GM23338 (cell line): ENCODE results near the gene ALDH18A1. TPM values are rescaled to one million over a fixed set of nuclear protein-coding genes. Genes with fewer than 3 reads are reported as not detected.

Experiments
- ATAC-seq: fragments of 200-7000 bp; cut with Tn5 transposase; 3 replicates; pipeline ENCODE4 v1.9.1; 2020
- DNase-seq: peaks from one replicate; pipeline ENCODE4 v3.0.0-alpha.2; 2015; ENCODE audit warnings: low spot score
- H2AFZ ChIP-seq: fragments of 200-600 bp; sonication (generic); 2 replicates; pipeline ENCODE4 v1.8.0; 2016; ENCODE audit warnings: antibody characterized with exemption, mild to moderate bottlenecking, moderate library complexity
- H3F3A ChIP-seq: fragments of 200-600 bp; sonication (generic); replicated peaks from 2 replicates; pipeline ENCODE4 v1.8.0; 2017; ENCODE audit warnings: antibody characterized with exemption, mixed run types, low read depth
- H3K27ac ChIP-seq: fragments of 200-600 bp; sonication (generic); 2 replicates; pipeline ENCODE4 v1.6.1; 2016; ENCODE audit warnings: low read depth
- H3K27me3 ChIP-seq: fragments of 200-600 bp; sonication (generic); 2 replicates; pipeline ENCODE4 v1.8.0; 2016; ENCODE audit warnings: mild to moderate bottlenecking, mixed run types, moderate library complexity; ENCODE audit not compliant: insufficient read depth
- H3K36me3 ChIP-seq: fragments of 200-600 bp; sonication (generic); 2 replicates; pipeline ENCODE4 v1.8.0; 2016; ENCODE audit warnings: mild to moderate bottlenecking; ENCODE audit not compliant: insufficient read depth
- H3K4me1 ChIP-seq: fragments of 200-600 bp; sonication (generic); 2 replicates; pipeline ENCODE4 v1.8.0; 2016; ENCODE audit warnings: mild to moderate bottlenecking, moderate library complexity; ENCODE audit not compliant: insufficient read depth
- H3K4me2 ChIP-seq: fragments of 200-600 bp; sonication (generic); 2 replicates; pipeline ENCODE4 v1.7.1; 2017; ENCODE audit warnings: mixed run types
- H3K4me3 ChIP-seq: fragments of 200-600 bp; sonication (generic); 2 replicates; pipeline ENCODE4 v1.6.1; 2016; ENCODE audit warnings: mixed run types
- H3K79me2 ChIP-seq: fragments of 200-600 bp; sonication (generic); replicated peaks from 2 replicates; pipeline ENCODE4 v1.8.0; 2017; ENCODE audit warnings: mild to moderate bottlenecking; ENCODE audit not compliant: insufficient read depth
- H3K9me2 ChIP-seq: fragments of 200-600 bp; sonication (generic); 2 replicates; pipeline ENCODE4 v1.8.0; 2017; ENCODE audit not compliant: insufficient read depth
- H4K20me1 ChIP-seq: fragments of 200-600 bp; sonication (generic); replicated peaks from 2 replicates; pipeline ENCODE4 v1.8.0; 2017; ENCODE audit warnings: mild to moderate bottlenecking; ENCODE audit not compliant: insufficient read depth
- H3K27ac Mint-ChIP-seq: 2 replicates; pipeline ENCODE4 v1.8.0; 2020; ENCODE audit warnings: inconsistent platforms, mild to moderate bottlenecking, moderate library complexity, mixed read lengths
- H3K27me3 Mint-ChIP-seq: 3 replicates; pipeline ENCODE4 v1.8.0; 2022; ENCODE audit warnings: low read depth, mild to moderate bottlenecking, moderate library complexity, mixed read lengths, inconsistent platforms; ENCODE audit not compliant: insufficient read depth, poor library complexity
- H3K36me3 Mint-ChIP-seq: 3 replicates; pipeline ENCODE4 v1.8.0; 2021; ENCODE audit warnings: low read depth, mild to moderate bottlenecking, inconsistent platforms, moderate library complexity, mixed read lengths
- H3K4me1 Mint-ChIP-seq: 3 replicates; pipeline ENCODE4 v1.8.0; 2020; ENCODE audit warnings: mild to moderate bottlenecking, inconsistent platforms, mixed read lengths
- H3K4me3 Mint-ChIP-seq: 3 replicates; pipeline ENCODE4 v1.8.0; 2021; ENCODE audit warnings: moderate library complexity, mild to moderate bottlenecking, inconsistent platforms, mixed read lengths
- H3K9me3 Mint-ChIP-seq: 3 replicates; pipeline ENCODE4 v1.8.0; 2020; ENCODE audit warnings: moderate library complexity, mild to moderate bottlenecking, inconsistent platforms, mixed read lengths
- CREB1 ChIP-seq: fragments of 250-450 bp; sonication (Bioruptor Pico); IDR thresholded peaks from 2 replicates; pipeline ENCODE4 v1.5.0; 2020; ENCODE audit warnings: low read depth, mild to moderate bottlenecking, moderate library complexity
- CTCF ChIP-seq, 2 experiments: fragments of 200-600 bp in 1 of 2; sonication (generic) in 1 of 2; conservative IDR thresholded peaks; 2 replicates each; pipeline versions ENCODE4 v1.5.1 to v1.6.1; 2016 to 2017; ENCODE audit warnings: antibody characterized with exemption in 2 of 2, low read depth in 2 of 2, mild to moderate bottlenecking in 2 of 2, moderate library complexity in 1 of 2
- ETS1 ChIP-seq: IDR thresholded peaks from 2 replicates; pipeline ENCODE4 v1.6.1; 2016; ENCODE audit warnings: antibody characterized with exemption
- EZH2 ChIP-seq: fragments of 200-600 bp; sonication (generic); IDR thresholded peaks from one replicate; pipeline ENCODE4 v1.8.0; 2017; ENCODE audit warnings: antibody characterized with exemption, mild to moderate bottlenecking, low read depth; ENCODE audit not compliant: unreplicated experiment
- JUNB ChIP-seq: IDR thresholded peaks from one replicate; pipeline ENCODE4 v1.6.1; 2016; ENCODE audit warnings: antibody characterized with exemption; ENCODE audit not compliant: unreplicated experiment
- NANOG ChIP-seq: IDR thresholded peaks from 2 replicates; pipeline ENCODE4 v1.6.1; 2016; ENCODE audit warnings: antibody characterized with exemption, borderline replicate concordance
- POLR2AphosphoS5 ChIP-seq: IDR thresholded peaks from 2 replicates; pipeline ENCODE4 v1.6.1; 2016; ENCODE audit warnings: antibody characterized with exemption, low read depth
- REST ChIP-seq: IDR thresholded peaks from one replicate; pipeline ENCODE4 v1.6.1; 2018; ENCODE audit warnings: antibody characterized with exemption; ENCODE audit not compliant: unreplicated experiment
- STAT1 ChIP-seq: IDR thresholded peaks from one replicate; pipeline ENCODE4 v1.6.1; 2016; ENCODE audit warnings: antibody characterized with exemption; ENCODE audit not compliant: unreplicated experiment
- ZNF114 ChIP-seq: fragments of 250-450 bp; sonication (Bioruptor Pico); IDR thresholded peaks from 2 replicates; pipeline ENCODE4 v1.5.0; 2020; ENCODE audit warnings: mild to moderate bottlenecking, moderate library complexity
- ZNF331 ChIP-seq: fragments of 250-450 bp; sonication (Bioruptor Pico); IDR thresholded peaks from 2 replicates; pipeline ENCODE4 v1.5.0; 2020; ENCODE audit warnings: low read depth, mild to moderate bottlenecking, moderate library complexity
- ZNF462 ChIP-seq: fragments of 250-450 bp; sonication (Bioruptor Pico); IDR thresholded peaks from 2 replicates; pipeline ENCODE4 v1.5.0; 2020; ENCODE audit warnings: mild to moderate bottlenecking, moderate library complexity
- polyA plus RNA-seq: library from polyadenylated mRNA; unstranded; fragments of >200 nt; fragmentation: Nextera tagmentation; extraction: Ambion mirVana; gene quantifications from 2 replicates; pipeline ENCODE4 v1.2.1, GENCODE V29; 2016
- total RNA-seq: library from RNA; depleted of rRNA; stranded (reverse); fragments of >200 nt; shearing (Covaris generic); gene quantifications from 2 replicates; pipeline ENCODE4 v1.2.3, GENCODE V29; 2014

ALDH18A1 gene
- total and polyA plus RNA-seq, 2 experiments from 2014 or later, result 35.1 to 117 TPM

GRCh38 chr10:95637140-95637539 is 19.4 kb downstream of the ALDH18A1 start:
- peaks cover 72% of the 10 kb centered on the region for H3K36me3 Mint-ChIP-seq

More at GRCh38 chr10:95637140-95637539, 19.4 kb downstream of the ALDH18A1 start:
- Mint-ChIP-seq H3K4me3 (no peak overlapping the region), H3K9me3 (no peaks in the 10 kb centered on the region), H3K27ac (no peak overlapping the region), H3K4me1 (no peaks in the 10 kb centered on the region), H3K27me3 (no peaks in the 10 kb centered on the region)
- no peaks in the 10 kb centered on the region for H3K9me2 ChIP-seq
- no peak overlapping the region for H3K27ac ChIP-seq
- H3K4me1 ChIP-seq, result no peaks in the 10 kb centered on the region
- peaks cover 71% of the 10 kb centered on the region for H3K36me3 ChIP-seq
- no peak overlapping the region for H2AFZ ChIP-seq
- no peaks in the 10 kb centered on the region for H3K27me3 ChIP-seq
- H3K4me3 ChIP-seq, result no peak overlapping the region
- 0 out of 2 replicates have a peak, but pooled peaks cover 3% of the 10 kb centered on the region for H4K20me1 ChIP-seq
- ATAC-seq, result no peak
- H3F3A ChIP-seq, result no peaks in the 10 kb centered on the region
- no peaks in the 10 kb centered on the region for H3K79me2 ChIP-seq
- TF ChIP-seq NANOG (no peak), ZNF331 (CRISPR knock-in tag) (no peak), CREB1 (CRISPR knock-in tag) (no peak), CTCF (conservative IDR thresholded peaks at IDR 0.05; ENCODE audit: low read depth in 2 of 2) (no peak), REST (no peak), JUNB (no peak), POLR2AphosphoS5 (no peak), ZNF114 (CRISPR knock-in tag) (no peak), ETS1 (no peak), EZH2 (no peak), ZNF462 (CRISPR knock-in tag) (no peak), STAT1 (no peak)
- no peak for DNase-seq
- H3K4me2 ChIP-seq, result no peak overlapping the region
